Activated T-helper 2 cell treated with anti-CD3 and anti-CD28 coated beads, Interferon-gamma antibody, Interleukin-2, Interleukin-4, amounts not matched to agents 10 μg/mL and 5 μg/mL and 100 μg/mL, durations not matched to agents 14 hours and 24 hours and 36 hours (primary cell): ENCODE measurements around the gene H1-8. TPM values are rescaled to one million over a fixed set of nuclear protein-coding genes. Genes with fewer than 3 reads are reported as not detected.

Experiments used
- DNase-seq: peaks from one replicate; pipeline ENCODE4 v3.0.0; 2021; ENCODE audit warnings: low spot score
- H3K27ac Mint-ChIP-seq: one replicate; pipeline ENCODE4 v1.8.0; 2021; ENCODE audit warnings: mixed read lengths
- H3K27me3 Mint-ChIP-seq: one replicate; pipeline ENCODE4 v1.8.0; 2021; ENCODE audit warnings: low read depth, mixed read lengths
- H3K36me3 Mint-ChIP-seq: one replicate; pipeline ENCODE4 v1.8.0; 2021; ENCODE audit warnings: low read depth, mixed read lengths
- H3K4me1 Mint-ChIP-seq: one replicate; pipeline ENCODE4 v1.8.0; 2021; ENCODE audit warnings: low read depth, mixed read lengths
- H3K4me3 Mint-ChIP-seq: one replicate; pipeline ENCODE4 v1.8.0; 2021; ENCODE audit warnings: low read depth, mild to moderate bottlenecking, moderate library complexity, mixed read lengths
- H3K9me3 Mint-ChIP-seq: one replicate; pipeline ENCODE4 v1.8.0; 2021; ENCODE audit warnings: mixed read lengths
- intact Hi-C: fragments of 100-400 bp; cut with micrococcal nuclease; formaldehyde crosslinking; loops from one replicate; pipeline ENCODE4 v1.15.1; 2023
- total RNA-seq: library from RNA; stranded (reverse); gene quantifications from 2 replicates; pipeline ENCODE4 v1.2.3, GENCODE V29; 2022

The H1-8 gene
- total RNA-seq, 1 donor from 2014 or later, result not detected

DNA sequence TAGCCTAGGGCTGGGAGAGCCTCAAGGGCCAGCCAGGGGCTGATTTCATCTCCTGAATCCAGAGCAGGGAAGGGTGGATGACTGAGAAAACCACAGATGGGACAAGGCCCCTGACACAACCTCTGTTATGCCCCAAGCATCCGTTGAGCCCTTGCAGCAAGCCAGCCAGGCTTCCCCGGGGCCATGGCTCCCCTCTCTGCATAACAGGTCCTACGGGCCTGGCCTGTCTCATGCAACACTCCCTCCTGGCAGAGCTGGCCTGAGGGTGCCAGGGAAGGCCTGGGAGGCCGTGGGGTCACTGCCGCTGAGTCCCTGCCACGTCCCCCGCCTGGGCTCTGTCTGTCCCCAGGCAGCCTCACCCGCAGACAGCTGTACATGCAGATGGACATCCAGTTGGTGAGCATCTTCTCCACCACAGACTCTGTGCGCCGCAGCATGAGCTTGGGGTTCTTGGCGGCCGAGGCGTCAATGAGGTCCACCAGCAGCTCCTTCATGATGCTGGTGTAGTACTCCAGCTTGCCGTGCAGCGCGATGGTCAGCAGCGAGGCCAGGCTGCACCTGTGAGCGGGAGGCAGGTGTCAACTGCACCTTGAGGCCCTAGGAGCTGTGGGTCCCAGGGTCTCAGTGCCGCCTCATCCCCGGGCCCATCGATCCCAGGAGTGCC is 22.1 kb downstream of the H1-8 start:
- no peak overlapping the region for H3K27ac Mint-ChIP-seq
- no peak for DNase-seq
- H3K4me1 Mint-ChIP-seq, result no peaks in the 10 kb centered on the region
- intact Hi-C loops, result no loop called here
- no peaks in the 10 kb centered on the region for H3K9me3 Mint-ChIP-seq
- no peaks in the 10 kb centered on the region for H3K36me3 Mint-ChIP-seq
- H3K4me3 Mint-ChIP-seq, result no peak overlapping the region
- H3K27me3 Mint-ChIP-seq, result no peaks in the 10 kb centered on the region

DNA sequence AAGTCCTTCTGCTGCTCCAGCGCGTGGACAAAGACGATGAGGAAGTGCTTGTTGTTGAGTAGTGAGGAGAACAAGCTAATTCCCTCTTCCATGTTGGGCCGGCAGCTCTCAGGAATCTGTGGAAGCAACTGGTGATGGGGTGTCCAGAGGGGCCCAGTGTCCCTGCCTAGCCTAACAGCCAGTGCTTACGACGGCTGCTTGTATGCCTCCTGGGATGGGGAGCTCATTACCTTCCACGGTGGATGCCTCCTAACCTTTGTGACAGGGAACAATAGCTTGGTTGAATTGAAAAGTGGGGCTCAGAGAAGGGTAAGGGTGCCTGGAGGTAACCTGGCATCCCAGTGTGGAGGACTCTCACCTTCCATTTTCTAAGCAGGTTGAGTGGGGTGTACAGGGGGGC is 22.9 kb downstream of the H1-8 start:
- DNase-seq, result no peak
- no peaks in the 10 kb centered on the region for H3K36me3 Mint-ChIP-seq
- H3K4me3 Mint-ChIP-seq, result no peak overlapping the region
- no peaks in the 10 kb centered on the region for H3K4me1 Mint-ChIP-seq
- no peak overlapping the region for H3K27ac Mint-ChIP-seq
- H3K9me3 Mint-ChIP-seq, result no peaks in the 10 kb centered on the region
- intact Hi-C loops, result no loop called here
- no peaks in the 10 kb centered on the region for H3K27me3 Mint-ChIP-seq

DNA sequence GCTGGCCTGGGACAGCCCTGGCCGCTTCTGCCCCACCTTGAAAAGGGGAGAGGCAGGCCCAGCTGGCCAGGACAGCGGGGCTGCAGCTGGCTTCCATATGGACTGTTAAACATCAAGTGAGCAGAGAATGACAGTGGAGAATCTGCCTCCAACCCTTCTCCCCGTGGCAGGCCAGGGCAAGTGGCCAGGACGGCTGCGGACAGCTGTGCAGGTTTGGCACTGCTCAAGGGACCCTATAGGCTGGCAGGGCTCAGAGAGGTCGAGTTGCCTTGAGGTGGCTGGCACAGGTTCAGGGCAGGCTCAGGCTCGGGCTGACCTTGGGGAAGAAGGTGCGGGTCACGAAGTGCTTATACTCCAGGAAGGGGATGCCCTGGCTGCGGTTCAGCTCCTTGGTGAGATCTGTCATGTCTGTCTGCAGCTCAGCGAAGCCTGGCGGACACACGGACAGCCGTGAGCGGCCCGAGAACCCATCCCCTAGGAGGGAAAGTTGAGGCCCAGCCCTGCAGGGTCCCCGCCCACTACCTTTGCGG is 24.3 kb downstream of the H1-8 start:
- Mint-ChIP-seq H3K36me3 (no peaks in the 10 kb centered on the region), H3K4me1 (no peaks in the 10 kb centered on the region)
- intact Hi-C loops, result no loop called here

DNA sequence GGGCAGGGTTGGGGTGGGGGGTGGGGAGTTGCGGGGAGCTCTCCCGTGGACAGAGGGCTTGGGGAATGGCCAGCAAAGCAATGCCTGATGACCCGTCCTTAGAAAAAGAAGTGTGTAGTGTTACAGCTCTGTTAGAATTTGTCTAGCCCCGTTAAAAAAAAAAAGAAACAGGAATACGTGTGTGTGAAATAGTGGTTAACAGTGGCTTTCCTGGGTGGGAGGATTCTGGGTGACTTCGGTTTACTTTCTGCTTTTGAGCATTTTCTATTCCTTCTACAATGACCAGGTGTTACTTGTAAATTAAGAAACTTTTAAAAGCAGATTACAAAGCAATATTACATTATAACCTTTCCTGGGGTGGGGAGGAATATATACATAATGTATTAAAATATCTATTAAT is 25.0 kb downstream of the H1-8 start:
- H3K4me1 Mint-ChIP-seq, result no peaks in the 10 kb centered on the region

More for the DNA sequence above, 24.3 kb downstream of the H1-8 start:
- no peak for DNase-seq
- H3K27ac Mint-ChIP-seq, result no peak overlapping the region
- no peaks in the 10 kb centered on the region for H3K9me3 Mint-ChIP-seq
- no peak overlapping the region for H3K4me3 Mint-ChIP-seq
- no peaks in the 10 kb centered on the region for H3K27me3 Mint-ChIP-seq

DNA sequence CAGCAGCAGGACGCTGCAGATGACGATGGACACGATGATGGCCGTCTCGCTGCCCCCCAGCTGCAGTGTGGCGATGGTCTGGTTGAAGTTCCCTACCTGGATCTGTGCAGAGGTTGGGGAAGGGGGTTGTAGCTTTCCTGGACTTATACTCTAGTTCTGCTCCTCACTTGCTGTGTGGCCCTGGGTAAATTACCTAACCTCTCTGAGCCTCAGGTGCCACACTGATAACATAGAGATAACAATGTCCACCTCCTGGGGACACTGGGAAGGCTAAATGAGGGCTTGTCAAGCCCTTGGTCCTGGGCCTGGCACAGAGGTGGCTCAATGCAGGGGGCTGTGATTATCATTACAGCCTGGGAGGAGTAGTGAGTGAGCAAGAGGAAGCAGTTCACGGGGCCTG is 26.9 kb downstream of the H1-8 start:
- intact Hi-C loops, result no loop called here
- Mint-ChIP-seq H3K27me3 (no peaks in the 10 kb centered on the region), H3K36me3 (no peaks in the 10 kb centered on the region), H3K27ac (no peak overlapping the region), H3K9me3 (no peaks in the 10 kb centered on the region), H3K4me3 (no peak overlapping the region), H3K4me1 (no peaks in the 10 kb centered on the region)
- DNase-seq, result no peak

More for the DNA sequence above, 25.0 kb downstream of the H1-8 start:
- Mint-ChIP-seq H3K36me3 (no peaks in the 10 kb centered on the region), H3K27me3 (no peaks in the 10 kb centered on the region), H3K27ac (no peak overlapping the region), H3K4me3 (no peak overlapping the region), H3K9me3 (no peaks in the 10 kb centered on the region)
- DNase-seq, result no peak
- intact Hi-C loops, result no loop called here

DNA sequence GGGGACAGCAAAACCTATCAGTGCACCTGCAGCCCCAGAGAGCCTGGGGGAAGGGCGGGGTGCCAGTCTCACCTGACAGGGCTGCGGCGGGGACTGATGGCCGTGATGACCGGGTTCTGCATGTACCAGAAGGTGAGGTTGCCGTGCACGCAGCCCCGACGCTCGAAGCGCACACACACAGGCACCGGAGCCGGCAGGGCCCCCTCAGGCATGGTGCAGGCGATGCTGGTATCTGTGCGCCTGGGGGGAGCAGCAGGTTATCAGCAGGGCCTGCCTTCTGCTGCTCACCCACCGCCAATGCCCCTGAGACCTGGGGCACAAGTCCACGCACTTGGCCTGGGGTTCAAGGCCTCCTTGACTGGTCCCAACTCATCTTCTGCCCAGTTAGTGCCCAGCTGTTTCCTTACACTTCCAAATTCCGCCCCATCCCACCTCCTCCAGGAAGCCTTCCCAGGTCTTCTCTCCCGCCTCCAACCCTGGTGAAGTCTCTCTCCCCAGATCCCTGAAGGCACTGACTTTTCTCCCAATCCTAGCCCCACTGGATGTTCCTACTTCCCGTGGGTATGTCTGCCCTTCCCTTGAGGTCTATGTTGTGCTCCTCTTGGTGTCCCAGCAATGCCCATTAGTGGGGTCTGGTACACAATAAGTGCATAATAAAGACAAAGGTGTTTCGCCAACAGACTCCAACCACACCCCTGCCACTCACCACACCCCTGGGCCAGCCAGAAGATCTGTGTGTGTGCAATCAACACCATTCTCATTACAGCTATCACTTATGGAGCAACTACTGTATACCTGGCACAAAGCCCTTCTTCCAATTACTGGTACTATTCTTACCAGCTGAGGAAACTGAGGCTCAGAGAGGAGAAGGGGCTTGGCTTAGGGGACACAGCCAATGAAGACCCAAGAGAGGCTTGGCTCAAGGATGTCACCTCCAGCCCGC is 28.9 kb downstream of the H1-8 start:
- DNase-seq, result no peak
- Mint-ChIP-seq H3K27me3 (no peaks in the 10 kb centered on the region), H3K36me3 (no peaks in the 10 kb centered on the region), H3K4me1 (no peaks in the 10 kb centered on the region), H3K4me3 (no peak overlapping the region), H3K27ac (no peak overlapping the region), H3K9me3 (no peaks in the 10 kb centered on the region)
- intact Hi-C loops, result no loop called here

DNA sequence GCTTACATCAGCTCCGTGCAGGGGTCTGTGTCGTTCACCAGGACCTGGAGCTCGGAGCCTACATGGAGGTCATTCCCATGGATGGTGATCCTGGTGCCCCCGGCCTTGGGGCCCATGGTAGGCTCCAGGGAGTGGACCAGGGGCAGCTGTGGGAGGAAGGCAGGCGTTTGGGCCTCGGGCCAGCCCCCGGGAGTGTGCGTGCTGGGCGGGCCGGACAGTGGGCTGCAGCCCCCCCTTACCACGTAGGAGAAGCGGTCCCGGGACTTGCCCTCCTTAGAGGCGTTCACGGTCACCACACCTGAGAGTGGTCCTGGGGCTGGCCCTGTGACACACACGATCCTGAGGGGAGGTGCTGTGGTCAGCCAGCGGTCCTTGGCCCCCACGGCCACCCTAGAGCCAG is 29.6 kb downstream of the H1-8 start:
- no peak for DNase-seq
- no peak overlapping the region for H3K4me3 Mint-ChIP-seq
- H3K4me1 Mint-ChIP-seq, result no peaks in the 10 kb centered on the region
- no peak overlapping the region for H3K27ac Mint-ChIP-seq
- intact Hi-C loops, result no loop called here
- no peaks in the 10 kb centered on the region for H3K36me3 Mint-ChIP-seq
- no peaks in the 10 kb centered on the region for H3K9me3 Mint-ChIP-seq
- no peaks in the 10 kb centered on the region for H3K27me3 Mint-ChIP-seq

DNA sequence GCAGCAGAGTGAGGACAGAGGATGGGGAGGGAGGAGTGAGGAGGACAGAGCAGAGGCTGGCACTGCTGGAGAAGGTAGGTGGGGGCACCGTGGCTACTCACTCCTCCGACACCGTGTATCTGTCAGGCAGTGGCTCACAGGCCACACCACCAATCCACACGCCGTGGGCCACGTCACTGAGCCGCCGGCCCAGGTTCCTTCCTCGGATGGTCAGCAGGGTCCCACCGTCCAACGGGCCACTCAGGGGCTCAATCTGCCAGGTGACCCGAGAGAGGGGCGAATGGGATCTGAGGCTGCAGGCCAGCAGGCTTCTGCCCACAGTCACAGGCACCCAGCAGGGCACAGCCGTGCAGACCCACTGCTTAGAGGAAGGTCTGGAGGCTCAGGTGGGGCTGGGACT is 30.5 kb downstream of the H1-8 start:
- Mint-ChIP-seq H3K27me3 (no peaks in the 10 kb centered on the region), H3K36me3 (no peaks in the 10 kb centered on the region), H3K4me3 (no peak overlapping the region), H3K9me3 (no peaks in the 10 kb centered on the region), H3K27ac (no peak overlapping the region), H3K4me1 (no peaks in the 10 kb centered on the region)
- intact Hi-C loops, result no loop called here
- DNase-seq, result no peak

DNA sequence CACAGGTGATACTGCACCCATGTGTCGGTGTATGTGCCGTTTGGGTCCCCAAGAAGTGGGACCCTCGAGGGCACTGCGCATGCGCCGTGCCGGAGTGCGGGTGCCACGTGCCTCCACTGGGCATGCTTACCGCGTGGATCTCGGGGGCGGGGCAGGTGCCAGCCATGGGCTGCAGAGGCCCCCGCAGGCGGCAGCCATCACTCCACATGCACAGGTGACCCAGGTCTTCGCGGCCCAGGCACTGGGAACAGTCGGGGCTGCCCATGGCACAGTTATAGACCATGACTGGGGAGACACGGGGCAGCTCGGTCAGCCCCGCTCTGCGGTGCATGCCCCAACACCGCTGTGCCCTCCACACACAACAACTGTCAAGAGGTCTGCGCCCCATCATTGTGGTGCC is 31.2 kb downstream of the H1-8 start:
- no peaks in the 10 kb centered on the region for H3K9me3 Mint-ChIP-seq
- H3K36me3 Mint-ChIP-seq, result no peaks in the 10 kb centered on the region
- DNase-seq, result no peak
- intact Hi-C loops, result no loop called here
- H3K4me1 Mint-ChIP-seq, result no peaks in the 10 kb centered on the region
- H3K27ac Mint-ChIP-seq, result no peak overlapping the region
- no peak overlapping the region for H3K4me3 Mint-ChIP-seq
- no peaks in the 10 kb centered on the region for H3K27me3 Mint-ChIP-seq

DNA sequence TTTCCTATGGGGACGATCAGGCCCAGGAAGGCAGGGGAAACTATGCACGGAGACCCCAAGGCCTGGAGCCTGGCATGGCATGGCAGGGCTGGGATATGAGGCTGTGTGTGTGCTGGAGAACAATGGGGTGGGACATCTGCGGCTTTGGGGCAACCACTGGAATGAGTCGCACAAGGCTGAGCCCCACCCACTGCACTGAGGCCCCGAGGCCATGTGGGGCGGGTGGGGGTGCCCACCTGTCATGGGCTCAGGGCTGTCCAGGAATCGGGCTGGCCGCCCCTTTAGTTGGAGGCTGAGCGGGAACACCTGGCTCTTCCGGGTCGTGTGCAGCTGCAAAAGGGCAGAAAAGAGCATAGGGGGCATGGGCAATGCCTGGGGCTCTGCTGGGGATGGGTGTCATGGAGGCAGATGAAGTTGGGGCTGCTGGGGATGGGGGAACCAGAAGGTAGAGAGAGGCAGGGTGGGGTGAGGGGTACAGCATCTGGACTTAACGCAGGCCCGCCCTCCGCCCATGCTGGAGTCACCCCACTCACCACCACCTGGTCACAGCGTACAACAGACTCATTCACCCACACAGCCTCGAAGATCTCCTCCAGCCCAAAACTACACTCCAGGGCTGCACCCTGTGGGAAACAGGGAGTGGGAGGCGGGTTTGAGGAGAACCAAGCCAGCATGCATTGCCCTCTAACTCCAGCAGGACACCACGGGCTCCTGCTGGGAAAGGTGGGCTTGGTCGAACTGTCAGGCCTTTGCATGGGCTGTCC is 32.4 kb downstream of the H1-8 start:
- no peak overlapping the region for H3K27ac Mint-ChIP-seq
- no peak for DNase-seq
- no peaks in the 10 kb centered on the region for H3K9me3 Mint-ChIP-seq
- H3K27me3 Mint-ChIP-seq, result no peaks in the 10 kb centered on the region
- no peaks in the 10 kb centered on the region for H3K36me3 Mint-ChIP-seq
- intact Hi-C loops, result no loop called here
- H3K4me3 Mint-ChIP-seq, result no peak overlapping the region
- no peaks in the 10 kb centered on the region for H3K4me1 Mint-ChIP-seq

DNA sequence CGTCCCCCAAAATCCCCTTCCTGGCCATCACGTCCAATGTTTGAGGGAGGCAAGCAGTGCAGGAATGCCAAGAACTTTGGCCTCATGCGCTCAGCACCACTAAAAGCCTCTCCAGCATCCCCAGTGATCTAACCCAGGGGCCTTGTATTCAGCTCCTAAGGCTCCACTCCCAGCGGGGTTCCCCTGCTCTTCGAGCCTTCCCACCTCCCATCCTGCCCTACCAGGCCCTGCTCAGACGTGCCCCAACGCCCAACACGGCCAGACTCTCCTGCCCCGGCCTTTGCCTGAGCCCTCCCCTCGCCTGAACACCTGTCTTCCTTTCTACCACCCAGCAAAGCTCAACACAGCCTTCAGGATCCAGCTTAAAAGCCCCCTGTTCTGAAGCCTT is 33.0 kb downstream of the H1-8 start:
- Mint-ChIP-seq H3K9me3 (no peaks in the 10 kb centered on the region), H3K27me3 (no peaks in the 10 kb centered on the region), H3K36me3 (no peaks in the 10 kb centered on the region), H3K27ac (no peak overlapping the region), H3K4me3 (no peak overlapping the region), H3K4me1 (no peaks in the 10 kb centered on the region)
- DNase-seq, result no peak
- intact Hi-C loops, result no loop called here

DNA sequence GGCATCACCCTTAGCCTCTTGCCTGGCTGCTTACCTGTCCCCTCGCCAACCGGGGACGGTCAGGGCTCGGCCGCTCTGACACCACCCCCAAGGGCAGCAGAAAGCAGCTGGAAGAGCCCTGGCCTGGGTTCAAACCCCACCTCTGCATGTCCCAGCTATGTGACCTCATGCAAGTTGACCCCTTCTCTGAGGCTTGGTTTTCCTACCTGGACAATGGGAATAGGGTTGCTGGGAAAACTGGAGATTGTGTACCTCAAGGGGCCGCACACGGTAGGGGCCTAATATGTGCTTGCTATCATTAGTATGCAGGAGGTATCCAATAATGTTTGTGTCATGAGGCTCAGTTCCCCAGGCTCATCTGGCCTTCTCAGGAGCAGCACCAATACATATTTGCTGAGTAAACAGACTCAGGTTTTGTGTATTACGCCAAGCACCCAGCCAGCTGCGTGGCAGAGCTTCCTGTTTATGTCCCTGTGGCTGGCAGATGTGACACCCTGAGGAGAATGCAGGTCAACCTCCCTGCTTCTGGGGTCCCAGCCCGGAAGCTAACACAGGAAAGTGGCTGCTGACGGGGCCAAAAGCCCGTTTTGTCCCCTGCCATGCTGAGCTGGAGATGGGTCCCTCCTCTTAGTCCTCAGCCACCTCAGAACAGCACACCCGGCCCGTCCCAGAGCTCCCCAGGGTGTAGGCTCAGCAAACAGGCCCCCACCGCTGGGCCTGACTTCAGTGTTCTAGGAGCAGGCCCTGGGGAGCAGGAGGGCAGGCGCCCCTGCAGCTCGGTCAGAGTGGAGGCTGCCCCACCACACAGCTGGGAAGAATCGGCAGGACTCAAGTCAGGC is 33.8 kb downstream of the H1-8 start:
- H3K4me1 Mint-ChIP-seq, result no peaks in the 10 kb centered on the region
- H3K9me3 Mint-ChIP-seq, result no peaks in the 10 kb centered on the region
- H3K27me3 Mint-ChIP-seq, result no peaks in the 10 kb centered on the region
- no peaks in the 10 kb centered on the region for H3K36me3 Mint-ChIP-seq
- no peak for DNase-seq
- H3K4me3 Mint-ChIP-seq, result no peak overlapping the region
- no peak overlapping the region for H3K27ac Mint-ChIP-seq
- intact Hi-C loops, result no loop called here
